ENCODE data around the gene ABCB6. TPM values are rescaled to one million over a fixed set of nuclear protein-coding genes. Genes with fewer than 3 reads are reported as not detected.
A peak's percentile ranks its signal among the peaks of the same experiment; 100 is the strongest.

The ABCB6 gene
- total and polyA plus RNA-seq, 7 experiments from 2014 or later = 0.66 to 30.2 (median 6.4) TPM

GRCh38 chr2:219247678-219248642, 29.2 kb upstream of the ABCB6 start:
- Mint-ChIP-seq H3K9me3 (peaks cover 0 to 9% (median 0%) of the 10 kb centered on the region in 11 donors), H3K27me3 (peaks cover 0 to 2% (median 0%) of the 10 kb centered on the region in 5 donors), H3K4me3 (peak overlapping the region; percentile 75 to 100 (median 90)), H3K27ac (peak overlapping the region; percentile 88 to 99 (median 97)), H3K4me1 (peaks cover 44 to 88% (median 80%) of the 10 kb centered on the region in 7 donors), H3K36me3 (peaks cover 5 to 58% (median 36%) of the 10 kb centered on the region in 5 donors)
- H3K4me3 ChIP-seq (ENCODE audit: low read length) = peak overlapping the region; percentile 65
- H3K9me3 ChIP-seq (ENCODE audit: control insufficient read depth in 2 of 3, low read length in 3 of 3) = no peaks in the 10 kb centered on the region
- ATAC-seq (peak; percentile 76), DNase-seq (peak in 8 of 9 donors; percentile 53 to 85 (median 80))
- ChIA-PET CTCF (interaction anchor here (1.0 to 2.9 kb wide), 8 partner anchors 19 to 72 kb away, joined by 3 to 14 read pairs (median 6); partner anchors contain the start of genes ANKZF1, ATG9A, CNPPD1 and DNAJB2), POLR2A (interaction anchor here (0.6 to 14.3 kb wide), 9 partner anchors 12 to 89 kb away, joined by 3 to 575 read pairs (median 27); partner anchors contain the start of genes ABCB6, ANKZF1, ATG9A and CNPPD1)
- peaks cover 72% of the 10 kb centered on the region in 2 donors for H3K4me1 ChIP-seq (ENCODE audit: control insufficient read depth in 2 of 2, insufficient read depth in 2 of 2, low read length in 2 of 2)
- intact Hi-C loops (cut with micrococcal nuclease) = loop anchor here (1.0 to 5.0 kb wide), 6 partner anchors 31 to 1031 kb away; partner anchors contain the start of genes STK11IP (in 2 of the 2), ARPC2 (in 1 of the 2), CTDSP1 (in 1 of the 2) and DNAJB2 (in 1 of the 2)
- no peaks in the 10 kb centered on the region for H3K27me3 ChIP-seq (ENCODE audit: control insufficient read depth in 2 of 2, insufficient read depth in 2 of 2, low read length in 2 of 2)
- peak overlapping the region; percentile 89 for H3K27ac ChIP-seq (ENCODE audit: low read depth, low read length)
- peaks cover 11 to 36% (median 17%) of the 10 kb centered on the region in 3 experiments for H3K36me3 ChIP-seq (ENCODE audit: control insufficient read depth in 2 of 3, insufficient read depth in 3 of 3, low read length in 3 of 3)

- H3K4me3 ChIP-seq (ENCODE audit: low read length) = peak overlapping the region; percentile 65
- POLR2A ChIA-PET = interaction anchor here (0.5 to 21.0 kb wide), 9 partner anchors 3 to 679 kb away, joined by 3 to 575 read pairs (median 13); partner anchors contain the start of genes ANKZF1, ATG9A, CNPPD1 and DNAJB2
- Mint-ChIP-seq H3K36me3 (peaks cover 5 to 46% (median 35%) of the 10 kb centered on the region in 5 donors), H3K27me3 (peaks cover 0 to 2% (median 0%) of the 10 kb centered on the region in 5 donors), H3K4me3 (peak overlapping the region; percentile 82 to 100 (median 92)), H3K27ac (peak overlapping the region; percentile 88 to 99 (median 97)), H3K9me3 (peaks cover 0 to 9% (median 0%) of the 10 kb centered on the region in 11 donors), H3K4me1 (peaks cover 37 to 86% (median 69%) of the 10 kb centered on the region in 7 donors)
- intact Hi-C loops (cut with micrococcal nuclease) = loop anchor here (5.0 kb wide), 4 partner anchors 351 to 1029 kb away; partner anchors contain the start of genes STK11IP (in 2 of the 2), ARPC2 (in 1 of the 2), CTDSP1 (in 1 of the 2) and TTLL4 (in 1 of the 2)
- no peaks in the 10 kb centered on the region for H3K27me3 ChIP-seq (ENCODE audit: control insufficient read depth in 2 of 2, insufficient read depth in 2 of 2, low read length in 2 of 2)
- H3K36me3 ChIP-seq (ENCODE audit: control insufficient read depth in 2 of 3, insufficient read depth in 3 of 3, low read length in 3 of 3) = peaks cover 11 to 29% (median 17%) of the 10 kb centered on the region in 3 experiments
- H3K4me1 ChIP-seq (ENCODE audit: control insufficient read depth in 2 of 2, insufficient read depth in 2 of 2, low read length in 2 of 2) = peaks cover 64 to 65% of the 10 kb centered on the region in 2 donors
- peak overlapping the region; percentile 89 for H3K27ac ChIP-seq (ENCODE audit: low read depth, low read length)
- ATAC-seq (no peak), DNase-seq (no peak)
- CTCF ChIA-PET = interaction anchor here (0.8 to 2.4 kb wide), 3 partner anchors 8 to 32 kb away, joined by 3 to 15 read pairs (median 4); partner anchors contain the start of genes TUBA4A and TUBA4B
- no peaks in the 10 kb centered on the region for H3K9me3 ChIP-seq (ENCODE audit: control insufficient read depth in 2 of 3, low read length in 3 of 3)
These were observed 27.8 kb upstream of the ABCB6 start for GRCh38 chr2:219246559-219246958.

- Histone ChIP-seq H3K4me3 (ENCODE audit: low read length) (peak overlapping the region; percentile 92), H3K9me3 (ENCODE audit: control insufficient read depth in 2 of 3, low read length in 3 of 3) (no peaks in the 10 kb centered on the region), H3K27ac (ENCODE audit: low read depth, low read length) (peak overlapping the region; percentile 89), H3K27me3 (ENCODE audit: control insufficient read depth in 2 of 2, insufficient read depth in 2 of 2, low read length in 2 of 2) (no peaks in the 10 kb centered on the region), H3K36me3 (ENCODE audit: control insufficient read depth in 2 of 3, insufficient read depth in 3 of 3, low read length in 3 of 3) (peaks cover 11 to 22% (median 11%) of the 10 kb centered on the region in 3 experiments), H3K4me1 (ENCODE audit: control insufficient read depth in 2 of 2, insufficient read depth in 2 of 2, low read length in 2 of 2) (peaks cover 57 to 58% of the 10 kb centered on the region in 2 donors)
- ChIA-PET POLR2A (interaction anchor here (0.5 to 21.0 kb wide), 14 partner anchors 4 to 679 kb away, joined by 3 to 575 read pairs (median 8); partner anchors contain the start of genes ABCB6, ANKZF1, ATG9A and CNPPD1), CTCF (interaction anchor here (0.8 to 2.4 kb wide), 6 partner anchors 9 to 49 kb away, joined by 3 to 15 read pairs (median 4); partner anchors contain the start of genes TUBA4A and TUBA4B)
- peaks cover 0 to 9% (median 0%) of the 10 kb centered on the region in 11 donors for H3K9me3 Mint-ChIP-seq
- intact Hi-C loops (cut with micrococcal nuclease) = loop anchor here (1.0 to 5.0 kb wide), 12 partner anchors 7 to 1029 kb away; partner anchors contain the start of genes ANKZF1 (in 2 of the 2), ATG9A (in 2 of the 2), STK11IP (in 2 of the 2) and TUBA4A (in 2 of the 2)
- H3K27me3 Mint-ChIP-seq = peaks cover 0 to 2% (median 0%) of the 10 kb centered on the region in 5 donors
- H3K27ac Mint-ChIP-seq = peak overlapping the region; percentile 88 to 99 (median 97)
- ATAC-seq (no peak), DNase-seq (peak in 3 of 9 donors; percentile 12 to 39 (median 18))
- peak overlapping the region; percentile 82 to 100 (median 93) for H3K4me3 Mint-ChIP-seq
- H3K36me3 Mint-ChIP-seq = peaks cover 2 to 39% (median 28%) of the 10 kb centered on the region in 5 donors
- H3K4me1 Mint-ChIP-seq = peaks cover 31 to 79% (median 65%) of the 10 kb centered on the region in 7 donors
These were observed 27.1 kb upstream of the ABCB6 start for GRCh38 chr2:219245899-219246230.

- peaks cover 6 to 16% (median 10%) of the 10 kb centered on the region in 3 experiments for H3K36me3 ChIP-seq (ENCODE audit: control insufficient read depth in 2 of 3, insufficient read depth in 3 of 3, low read length in 3 of 3)
- ChIA-PET POLR2A (interaction anchor here (0.6 to 21.0 kb wide), 17 partner anchors 4 to 146 kb away, joined by 3 to 575 read pairs (median 8); partner anchors contain the start of genes ABCB6, ANKZF1, ATG9A and CNPPD1), CTCF (interaction anchor here (0.9 to 2.4 kb wide), 8 partner anchors 8 to 50 kb away, joined by 3 to 15 read pairs (median 4); partner anchors contain the start of genes ANKZF1, ATG9A, TUBA4A and TUBA4B)
- DNase-seq (peak; percentile 76 to 95 (median 85)), ATAC-seq (peak; percentile 80)
- intact Hi-C loops (cut with micrococcal nuclease) = loop anchor here (1.0 to 5.0 kb wide), 12 partner anchors 8 to 1028 kb away; partner anchors contain the start of genes ANKZF1 (in 2 of the 2), ATG9A (in 2 of the 2), STK11IP (in 2 of the 2) and TUBA4A (in 2 of the 2)
- Mint-ChIP-seq H3K4me1 (peaks cover 26 to 73% (median 59%) of the 10 kb centered on the region in 7 donors), H3K27me3 (peaks cover 0 to 2% (median 0%) of the 10 kb centered on the region in 5 donors), H3K4me3 (peak within 1 kb of the TSS; percentile 82 to 100 (median 93)), H3K36me3 (peaks cover 0 to 33% (median 23%) of the 10 kb centered on the region in 5 donors), H3K9me3 (peaks cover 0 to 9% (median 0%) of the 10 kb centered on the region in 11 donors), H3K27ac (peak within 1 kb of the TSS; percentile 88 to 99 (median 97))
- no peaks in the 10 kb centered on the region for H3K27me3 ChIP-seq (ENCODE audit: control insufficient read depth in 2 of 2, insufficient read depth in 2 of 2, low read length in 2 of 2)
- peak within 1 kb of the TSS; percentile 92 for H3K4me3 ChIP-seq (ENCODE audit: low read length)
- peaks cover 52 to 53% of the 10 kb centered on the region in 2 donors for H3K4me1 ChIP-seq (ENCODE audit: control insufficient read depth in 2 of 2, insufficient read depth in 2 of 2, low read length in 2 of 2)
- H3K27ac ChIP-seq (ENCODE audit: low read depth, low read length) = peak within 1 kb of the TSS; percentile 89
- H3K9me3 ChIP-seq (ENCODE audit: control insufficient read depth in 2 of 3, low read length in 3 of 3) = no peaks in the 10 kb centered on the region
These were observed 26.6 kb upstream of the ABCB6 start, which contains the start of the genes GLB1L and STK16 for GRCh38 chr2:219245148-219245898. GLB1L (minus strand) TSS chr2:219245444; CDS start chr2:219243573, 1,871 bp downstream. STK16 (plus strand) TSS chr2:219245479; CDS start chr2:219246000, 521 bp downstream.

GRCh38 chr2:219244789-219245147, 26.0 kb upstream of the ABCB6 start:
- ATAC-seq = no peak
- peak overlapping the region; percentile 82 to 100 (median 93) for H3K4me3 Mint-ChIP-seq
- Histone ChIP-seq H3K27me3 (ENCODE audit: control insufficient read depth in 2 of 2, insufficient read depth in 2 of 2, low read length in 2 of 2) (no peaks in the 10 kb centered on the region), H3K27ac (ENCODE audit: low read depth, low read length) (peak overlapping the region; percentile 89), H3K4me1 (ENCODE audit: control insufficient read depth in 2 of 2, insufficient read depth in 2 of 2, low read length in 2 of 2) (peaks cover 46 to 47% of the 10 kb centered on the region in 2 donors), H3K4me3 (ENCODE audit: low read length) (peak overlapping the region; percentile 92), H3K36me3 (ENCODE audit: control insufficient read depth in 2 of 3, insufficient read depth in 3 of 3, low read length in 3 of 3) (peaks cover under 1 to 12% (median 4%) of the 10 kb centered on the region in 3 experiments), H3K9me3 (ENCODE audit: control insufficient read depth in 2 of 3, low read length in 3 of 3) (no peaks in the 10 kb centered on the region)
- peaks cover 0 to 31% (median 17%) of the 10 kb centered on the region in 5 donors for H3K36me3 Mint-ChIP-seq
- H3K27ac Mint-ChIP-seq = peak overlapping the region; percentile 88 to 99 (median 97)
- DNase-seq = no peak
- intact Hi-C loops (cut with micrococcal nuclease) = loop anchor here (1.0 to 5.0 kb wide), 12 partner anchors 9 to 1027 kb away; partner anchors contain the start of genes ANKZF1 (in 2 of the 2), ATG9A (in 2 of the 2), STK11IP (in 2 of the 2) and TUBA4A (in 2 of the 2)
- H3K27me3 Mint-ChIP-seq = peaks cover 0 to 2% (median 0%) of the 10 kb centered on the region in 5 donors
- POLR2A ChIA-PET = interaction anchor here (0.9 to 21.0 kb wide), 16 partner anchors 5 to 147 kb away, joined by 3 to 575 read pairs (median 8); partner anchors contain the start of genes ABCB6, ANKZF1, ATG9A and CNPPD1
- peaks cover 0 to 9% (median 0%) of the 10 kb centered on the region in 11 donors for H3K9me3 Mint-ChIP-seq
- CTCF ChIA-PET = interaction anchor here (0.9 to 2.4 kb wide), 7 partner anchors 10 to 50 kb away, joined by 3 to 15 read pairs (median 4); partner anchors contain the start of genes ANKZF1, ATG9A, TUBA4A and TUBA4B
- H3K4me1 Mint-ChIP-seq = peaks cover 21 to 68% (median 54%) of the 10 kb centered on the region in 7 donors
